ENCODE results near the gene NETO1. TPM values are rescaled to one million over a fixed set of nuclear protein-coding genes. Genes with fewer than 3 reads are reported as not detected.

NETO1 gene
- total RNA-seq, 1 experiment from 2014 or later = 5.9 TPM

GRCh38 chr18:72899338-72899737, 31.6 kb upstream of the NETO1 start:
- Histone ChIP-seq H2AK5ac (ENCODE audit: insufficient read length, low read length) (no peak overlapping the region), H3K4me2 (ENCODE audit: insufficient read depth, insufficient read length, low read length) (no peak overlapping the region), H2AFZ (ENCODE audit: low read length) (no peak overlapping the region), H3K27me3 (ENCODE audit: insufficient read depth, low read length) (no peaks in the 10 kb centered on the region), H3K4me1 (ENCODE audit: insufficient read depth, low read length) (no peaks in the 10 kb centered on the region), H2BK20ac (ENCODE audit: low read depth, low read length, poor library complexity, severe bottlenecking) (no peak overlapping the region), H2BK12ac (ENCODE audit: insufficient read length, low read depth, low read length) (no peak overlapping the region), H3K27ac (ENCODE audit: insufficient read length, low read depth, low read length) (no peak overlapping the region), H3K18ac (ENCODE audit: insufficient read length, low read depth, low read length) (no peak overlapping the region), H3K79me2 (ENCODE audit: insufficient read depth, low read length) (no peaks in the 10 kb centered on the region), H3K56ac (ENCODE audit: insufficient read length, low read depth, low read length) (no peak overlapping the region), H3K23me2 (ENCODE audit: insufficient read length, low read depth, low read length, poor library complexity, severe bottlenecking) (no peaks in the 10 kb centered on the region), H4K5ac (ENCODE audit: insufficient read length, low read depth, low read length) (no peak overlapping the region), H3K4ac (ENCODE audit: low read depth, low read length) (no peak overlapping the region), H3K9ac (ENCODE audit: extremely low read depth, insufficient read length, low read length) (no peak overlapping the region), H3K23ac (ENCODE audit: insufficient read length, low read depth, low read length) (no peak overlapping the region), H2BK15ac (ENCODE audit: low read depth, low read length) (no peak overlapping the region), H3K79me1 (ENCODE audit: insufficient read depth, low read depth, low read length, poor library complexity, severe bottlenecking) (no peaks in the 10 kb centered on the region), H3K9me3 (ENCODE audit: control insufficient read depth, low read depth, low read length) (no peaks in the 10 kb centered on the region), H2BK120ac (ENCODE audit: low read depth, low read length, poor library complexity, severe bottlenecking) (no peak overlapping the region), H4K91ac (ENCODE audit: insufficient read length, low read depth, low read length) (no peak overlapping the region), H3T11ph (ENCODE audit: low read length) (no peak overlapping the region), H2BK5ac (ENCODE audit: insufficient read length, low read length) (no peak overlapping the region), H4K8ac (replicated peaks; ENCODE audit: insufficient read length, low read depth, low read length) (no peak overlapping the region), H4K20me1 (ENCODE audit: control insufficient read depth, insufficient read depth, insufficient read length) (no peaks in the 10 kb centered on the region), H3K14ac (ENCODE audit: insufficient read depth, low read length) (no peak overlapping the region; the same call in 1 of the 2 replicates)
- Mint-ChIP-seq H3K27me3 (ENCODE audit: low read depth) (no peaks in the 10 kb centered on the region; the same call in 1 of the 2 replicates), H3K4me3 (no peak overlapping the region), H3K36me3 (ENCODE audit: insufficient read depth in 1 of 3, low read depth in 3 of 3) (no peaks in the 10 kb centered on the region), H3K27ac (peak overlapping the region in 1 of 3 experiments; percentile 86; a peak in 2 of 7 replicates), H3K4me1 (no peaks in the 10 kb centered on the region), H3K9me3 (no peaks in the 10 kb centered on the region)
- DNase-seq = no peak
- WGBS (ENCODE audit: extremely low coverage, insufficient read length, low lambda C conversion rate) = no CpG with 5 or more reads among the region's 4 CpGs
- no peak for TF ChIP-seq CTCF (conservative IDR thresholded peaks at IDR 0.05)
